ENCODE results near the gene PSME2. TPM values are rescaled to one million over a fixed set of nuclear protein-coding genes. Genes with fewer than 3 reads are reported as not detected.

Gene PSME2
- total and polyA plus RNA-seq, 9 of the 15 experiments (the other 6 are each of a cell fraction or from before 2014, with no cell fraction given) = 111 to 579 (median 159) TPM

- TF ChIP-seq MLLT1 (IDR thresholded peaks at IDR 0.05) = no peak
- TF ChIP-seq PML (IDR thresholded peaks at IDR 0.05; ENCODE audit: low read length) = no peak
- no peak for TF ChIP-seq ZBTB17 (CRISPR knock-in tag; IDR thresholded peaks at IDR 0.05)
- no peak for TF ChIP-seq NR1H2 (CRISPR knock-in tag; IDR thresholded peaks at IDR 0.05)
- no peak for TF ChIP-seq ZNF174 (CRISPR knock-in tag; IDR thresholded peaks at IDR 0.05)
- TF ChIP-seq SRSF9 (IDR thresholded peaks at IDR 0.05; ENCODE audit: borderline replicate concordance, low read depth, low read length) = no peak
- no peak for TF ChIP-seq ZNF318 (IDR thresholded peaks at IDR 0.05; ENCODE audit: borderline replicate concordance in 1 of 2, low read depth in 1 of 2)
- no peak for TF ChIP-seq BDP1 (IDR thresholded peaks at IDR 0.05; ENCODE audit: insufficient read depth, insufficient read length)
- no peak for TF ChIP-seq MCM5 (IDR thresholded peaks at IDR 0.05; ENCODE audit: low read depth)
- TF ChIP-seq ZNF239 (CRISPR knock-in tag; IDR thresholded peaks at IDR 0.05) = no peak
- TF ChIP-seq CSDE1 (IDR thresholded peaks at IDR 0.05) = no peak
- no peak for TF ChIP-seq NR0B1 (IDR thresholded peaks at IDR 0.05; ENCODE audit: partially characterized antibody)
- no peak for TF ChIP-seq ATF6 (CRISPR knock-in tag; IDR thresholded peaks at IDR 0.05)
- 0 out of 2 replicates have a peak, but pooled peaks have one; percentile 53 for TF ChIP-seq MTA3 (IDR thresholded peaks at IDR 0.05; ENCODE audit: borderline replicate concordance)
Measured at GRCh38 chr14:24135834-24136683, 10.4 kb downstream of the PSME2 start, which contains the start of gene PSME1 (continued).

Measured in K562 (cell line).